RWPE1 (cell line): Measurements from ENCODE around the gene CDCA4.

Experiments used
- CTCF ChIA-PET: fragments of 350-600 bp; sonication (Branson Sonifier 250); formaldehyde crosslinking; extraction: SDS; loops from one replicate; lab custom pipeline; 2021; lab: Yijun Ruan, JAX
- POLR2A ChIA-PET: fragments of 400-600 bp; formaldehyde crosslinking; extraction: SDS; loops from one replicate; lab custom pipeline; 2020; ENCODE audit warnings: antibody characterized with exemption; ENCODE audit not compliant: low non-redundant PET; lab: Yijun Ruan, JAX
- DNase-seq: peaks from one replicate; pipeline ENCODE4 v3.0.0; 2012; ENCODE audit warnings: low spot score
- H3K27ac ChIP-seq: fragments of 450-650 bp; 2 replicates; pipeline ENCODE4 v1.5.1; 2017
- CTCF ChIP-seq: fragments of 450-650 bp; conservative IDR thresholded peaks from 2 replicates; pipeline ENCODE4 v1.5.1; 2017; ENCODE audit warnings: low read depth, mild to moderate bottlenecking

Gene CDCA4

GRCh38 chr14:104998801-104999200 is 22.1 kb downstream of the CDCA4 start:
- POLR2A ChIA-PET, result no interaction called here
- DNase-seq, result no peak
- CTCF ChIA-PET, result interaction anchor here (0.5 to 0.6 kb wide), 3 partner anchors 12 to 1567 kb away, joined by 3 to 5 read pairs (median 3); no protein-coding TSS in a partner anchor
- peak overlapping the region; percentile 70 for H3K27ac ChIP-seq
- TF ChIP-seq CTCF, result no peak

GRCh38 chr14:104996483-104996882 is 24.4 kb downstream of the CDCA4 start:
- peak overlapping the region; percentile 57 for H3K27ac ChIP-seq
- ChIA-PET POLR2A (interaction anchor here (0.7 kb wide), 1 partner anchor 577 kb away, joined by 3 read pairs; no protein-coding TSS in a partner anchor), CTCF (no interaction called here)
- TF ChIP-seq CTCF, result no peak
- no peak for DNase-seq

- POLR2A ChIA-PET, result interaction anchor here (0.7 kb wide), 1 partner anchor 577 kb away, joined by 3 read pairs; no protein-coding TSS in a partner anchor
- CTCF ChIA-PET, result no interaction called here
- no peak for TF ChIP-seq CTCF
- H3K27ac ChIP-seq, result peak overlapping the region; percentile 57
- no peak for DNase-seq
Observed at GRCh38 chr14:104996032-104996431, 24.9 kb downstream of the CDCA4 start.

GRCh38 chr14:104994978-104995377 is 25.9 kb downstream of the CDCA4 start:
- no peak for TF ChIP-seq CTCF
- peak overlapping the region; percentile 57 for H3K27ac ChIP-seq
- ChIA-PET CTCF (no interaction called here), POLR2A (interaction anchor here (0.8 kb wide), 1 partner anchor 9 kb away, joined by 3 read pairs; the partner anchor contains the start of gene CLBA1)
- no peak for DNase-seq

GRCh38 chr14:104993808-104994591 is 26.9 kb downstream of the CDCA4 start:
- ChIA-PET CTCF (interaction anchor here (0.6 kb wide), 1 partner anchor 126 kb away, joined by 3 read pairs; no protein-coding TSS in a partner anchor), POLR2A (interaction anchor here (0.8 kb wide), 1 partner anchor 8 kb away, joined by 3 read pairs; the partner anchor contains the start of gene CLBA1)
- TF ChIP-seq CTCF, result no peak
- H3K27ac ChIP-seq, result peak overlapping the region; percentile 57
- no peak for DNase-seq

GRCh38 chr14:104993306-104993705 is 27.6 kb downstream of the CDCA4 start:
- no peak for TF ChIP-seq CTCF
- CTCF ChIA-PET, result interaction anchor here (0.6 kb wide), 1 partner anchor 125 kb away, joined by 3 read pairs; no protein-coding TSS in a partner anchor
- H3K27ac ChIP-seq, result peak overlapping the region; percentile 57
- POLR2A ChIA-PET, result no interaction called here
- DNase-seq, result no peak
